HG03045 (cell line): ENCODE measurements around the gene DCK.
A peak's percentile ranks its signal among the peaks of the same experiment; 100 is the strongest.

Source experiments
- ATAC-seq: cut with Tn5 transposase; IDR thresholded peaks from one replicate; pipeline ENCODE4 v1.9.1; 2021; ENCODE audit warnings: mild to moderate bottlenecking, moderate library complexity; ENCODE audit not compliant: unreplicated experiment

The DCK gene

GRCh38 chr4:70993181-70994068, at the start of gene DCK:
TSS of gene DCK (plus strand) at chr4:70993649. CDS start at chr4:70993836, 187 bp downstream.
- peak; percentile 88 for ATAC-seq

GRCh38 chr4:70945046-70945445, 48.4 kb upstream of the DCK start:
- no peak for ATAC-seq

- ATAC-seq = no peak
These were observed 47.9 kb upstream of the DCK start for GRCh38 chr4:70945452-70946055.

- ATAC-seq = no peak
These were observed 46.5 kb upstream of the DCK start for GRCh38 chr4:70946939-70947338.

- ATAC-seq = no peak
These were observed 44.7 kb upstream of the DCK start for GRCh38 chr4:70948665-70949260.

GRCh38 chr4:70954032-70954431, 39.4 kb upstream of the DCK start:
- ATAC-seq = no peak

GRCh38 chr4:70956549-70957210, 36.8 kb upstream of the DCK start:
- no peak for ATAC-seq

- no peak for ATAC-seq
These were observed 34.8 kb upstream of the DCK start for GRCh38 chr4:70958681-70959080.

GRCh38 chr4:70969076-70969475, 24.4 kb upstream of the DCK start:
- ATAC-seq = no peak

GRCh38 chr4:70976252-70976651, 17.2 kb upstream of the DCK start:
- no peak for ATAC-seq

GRCh38 chr4:70979445-70980008, 13.9 kb upstream of the DCK start:
- ATAC-seq = no peak

- ATAC-seq = no peak
These were observed 13.3 kb upstream of the DCK start for GRCh38 chr4:70980196-70980595.

- ATAC-seq = no peak
These were observed 9.3 kb upstream of the DCK start for GRCh38 chr4:70984106-70984505.

GRCh38 chr4:70984589-70984988, 8.9 kb upstream of the DCK start:
- ATAC-seq = no peak

GRCh38 chr4:70991596-70991995, 1.9 kb upstream of the DCK start:
- no peak for ATAC-seq

GRCh38 chr4:70992391-70992881, 1.0 kb upstream of the DCK start:
- ATAC-seq = no peak

GRCh38 chr4:70994069-70994366, 569 bp downstream of the DCK start:
- ATAC-seq = no peak

GRCh38 chr4:70994387-70995099, 1.1 kb downstream of the DCK start:
- no peak for ATAC-seq

GRCh38 chr4:70996018-70996360, 2.5 kb downstream of the DCK start:
- ATAC-seq = no peak

GRCh38 chr4:70997036-70997435, 3.6 kb downstream of the DCK start:
- ATAC-seq = no peak

GRCh38 chr4:70997546-70997945, 4.1 kb downstream of the DCK start:
- ATAC-seq = no peak
